Measurements from ENCODE around the gene ARHGAP23.

The ARHGAP23 gene

GRCh38 chr17:38550661-38551060, 122.4 kb downstream of the ARHGAP23 start:
- H3K4me3 ChIP-seq (ENCODE audit: low read length) = no peak overlapping the region
- H3K9ac ChIP-seq (ENCODE audit: low read length) = no peak overlapping the region
- H3K27ac ChIP-seq (ENCODE audit: low read depth, low read length) = no peak overlapping the region
- H3K27me3 ChIP-seq (ENCODE audit: control insufficient read depth, insufficient read depth, low read length) = no peaks in the 10 kb centered on the region
- H3K4me1 ChIP-seq (ENCODE audit: control insufficient read depth, insufficient read depth, low read length) = no peaks in the 10 kb centered on the region
- H3K36me3 ChIP-seq (ENCODE audit: control insufficient read depth, insufficient read depth, low read length) = no peaks in the 10 kb centered on the region

- H3K36me3 ChIP-seq (ENCODE audit: control insufficient read depth, insufficient read depth, low read length) = no peaks in the 10 kb centered on the region
- no peaks in the 10 kb centered on the region for H3K4me1 ChIP-seq (ENCODE audit: control insufficient read depth, insufficient read depth, low read length)
- no peak overlapping the region for H3K4me3 ChIP-seq (ENCODE audit: low read length)
- no peak overlapping the region for H3K27ac ChIP-seq (ENCODE audit: low read depth, low read length)
- no peaks in the 10 kb centered on the region for H3K27me3 ChIP-seq (ENCODE audit: control insufficient read depth, insufficient read depth, low read length)
- H3K9ac ChIP-seq (ENCODE audit: low read length) = no peak overlapping the region
Observed at GRCh38 chr17:38551121-38551520, 122.9 kb downstream of the ARHGAP23 start.

GRCh38 chr17:38552343-38552742, 124.1 kb downstream of the ARHGAP23 start:
- Histone ChIP-seq H3K36me3 (ENCODE audit: control insufficient read depth, insufficient read depth, low read length) (no peaks in the 10 kb centered on the region), H3K27me3 (ENCODE audit: control insufficient read depth, insufficient read depth, low read length) (no peaks in the 10 kb centered on the region), H3K4me1 (ENCODE audit: control insufficient read depth, insufficient read depth, low read length) (peaks cover 2% of the 10 kb centered on the region), H3K27ac (ENCODE audit: low read depth, low read length) (no peak overlapping the region), H3K9ac (ENCODE audit: low read length) (no peak overlapping the region), H3K4me3 (ENCODE audit: low read length) (no peak overlapping the region)

- no peak overlapping the region for H3K9ac ChIP-seq (ENCODE audit: low read length)
- no peak overlapping the region for H3K27ac ChIP-seq (ENCODE audit: low read depth, low read length)
- no peaks in the 10 kb centered on the region for H3K36me3 ChIP-seq (ENCODE audit: control insufficient read depth, insufficient read depth, low read length)
- no peak overlapping the region for H3K4me3 ChIP-seq (ENCODE audit: low read length)
- peaks cover 3% of the 10 kb centered on the region for H3K27me3 ChIP-seq (ENCODE audit: control insufficient read depth, insufficient read depth, low read length)
- peaks cover 8% of the 10 kb centered on the region for H3K4me1 ChIP-seq (ENCODE audit: control insufficient read depth, insufficient read depth, low read length)
Observed at GRCh38 chr17:38554430-38555350, 126.4 kb downstream of the ARHGAP23 start.

GRCh38 chr17:38556239-38556638, 128.0 kb downstream of the ARHGAP23 start:
- Histone ChIP-seq H3K36me3 (ENCODE audit: control insufficient read depth, insufficient read depth, low read length) (no peaks in the 10 kb centered on the region), H3K4me3 (ENCODE audit: low read length) (no peak overlapping the region), H3K9ac (ENCODE audit: low read length) (no peak overlapping the region), H3K27me3 (ENCODE audit: control insufficient read depth, insufficient read depth, low read length) (peaks cover 7% of the 10 kb centered on the region), H3K27ac (ENCODE audit: low read depth, low read length) (no peak overlapping the region), H3K4me1 (ENCODE audit: control insufficient read depth, insufficient read depth, low read length) (peaks cover 8% of the 10 kb centered on the region)

- H3K27ac ChIP-seq (ENCODE audit: low read depth, low read length) = no peak overlapping the region
Observed at GRCh38 chr17:38557396-38557795, 129.1 kb downstream of the ARHGAP23 start.

GRCh38 chr17:38557836-38558727, 129.8 kb downstream of the ARHGAP23 start:
- peak overlapping the region; percentile 17 for H3K9ac ChIP-seq (ENCODE audit: low read length)
- peaks cover 13% of the 10 kb centered on the region for H3K27me3 ChIP-seq (ENCODE audit: control insufficient read depth, insufficient read depth, low read length)
- H3K27ac ChIP-seq (ENCODE audit: low read depth, low read length) = no peak overlapping the region
- peak overlapping the region; percentile 70 for H3K4me3 ChIP-seq (ENCODE audit: low read length)
- H3K36me3 ChIP-seq (ENCODE audit: control insufficient read depth, insufficient read depth, low read length) = no peaks in the 10 kb centered on the region
- H3K4me1 ChIP-seq (ENCODE audit: control insufficient read depth, insufficient read depth, low read length) = peaks cover 8% of the 10 kb centered on the region

More at GRCh38 chr17:38557396-38557795, 129.1 kb downstream of the ARHGAP23 start:
- peaks cover 8% of the 10 kb centered on the region for H3K4me1 ChIP-seq (ENCODE audit: control insufficient read depth, insufficient read depth, low read length)
- no peak overlapping the region for H3K9ac ChIP-seq (ENCODE audit: low read length)
- H3K36me3 ChIP-seq (ENCODE audit: control insufficient read depth, insufficient read depth, low read length) = no peaks in the 10 kb centered on the region
- peak overlapping the region; percentile 70 for H3K4me3 ChIP-seq (ENCODE audit: low read length)
- H3K27me3 ChIP-seq (ENCODE audit: control insufficient read depth, insufficient read depth, low read length) = peaks cover 8% of the 10 kb centered on the region

- Histone ChIP-seq H3K4me1 (ENCODE audit: control insufficient read depth, insufficient read depth, low read length) (peaks cover 8% of the 10 kb centered on the region), H3K27me3 (ENCODE audit: control insufficient read depth, insufficient read depth, low read length) (peaks cover 13% of the 10 kb centered on the region), H3K9ac (ENCODE audit: low read length) (no peak overlapping the region), H3K4me3 (ENCODE audit: low read length) (peak overlapping the region; percentile 70), H3K27ac (ENCODE audit: low read depth, low read length) (no peak overlapping the region), H3K36me3 (ENCODE audit: control insufficient read depth, insufficient read depth, low read length) (no peaks in the 10 kb centered on the region)
Observed at GRCh38 chr17:38558728-38559050, 130.4 kb downstream of the ARHGAP23 start.

- no peak overlapping the region for H3K27ac ChIP-seq (ENCODE audit: low read depth, low read length)
- no peaks in the 10 kb centered on the region for H3K36me3 ChIP-seq (ENCODE audit: control insufficient read depth, insufficient read depth, low read length)
- H3K9ac ChIP-seq (ENCODE audit: low read length) = no peak overlapping the region
- peaks cover 8% of the 10 kb centered on the region for H3K4me1 ChIP-seq (ENCODE audit: control insufficient read depth, insufficient read depth, low read length)
- peaks cover 13% of the 10 kb centered on the region for H3K27me3 ChIP-seq (ENCODE audit: control insufficient read depth, insufficient read depth, low read length)
- H3K4me3 ChIP-seq (ENCODE audit: low read length) = peak overlapping the region; percentile 70
Observed at GRCh38 chr17:38559051-38559879, 131.0 kb downstream of the ARHGAP23 start.

GRCh38 chr17:38559880-38560230, 131.6 kb downstream of the ARHGAP23 start:
- Histone ChIP-seq H3K27ac (ENCODE audit: low read depth, low read length) (no peak overlapping the region), H3K4me1 (ENCODE audit: control insufficient read depth, insufficient read depth, low read length) (peaks cover 8% of the 10 kb centered on the region), H3K27me3 (ENCODE audit: control insufficient read depth, insufficient read depth, low read length) (peaks cover 15% of the 10 kb centered on the region), H3K9ac (ENCODE audit: low read length) (no peak overlapping the region), H3K4me3 (ENCODE audit: low read length) (no peak overlapping the region), H3K36me3 (ENCODE audit: control insufficient read depth, insufficient read depth, low read length) (no peaks in the 10 kb centered on the region)

GRCh38 chr17:38560503-38561318, 132.4 kb downstream of the ARHGAP23 start:
- Histone ChIP-seq H3K27me3 (ENCODE audit: control insufficient read depth, insufficient read depth, low read length) (peaks cover 16% of the 10 kb centered on the region), H3K9ac (ENCODE audit: low read length) (no peak overlapping the region), H3K36me3 (ENCODE audit: control insufficient read depth, insufficient read depth, low read length) (no peaks in the 10 kb centered on the region), H3K4me1 (ENCODE audit: control insufficient read depth, insufficient read depth, low read length) (peaks cover 8% of the 10 kb centered on the region), H3K27ac (ENCODE audit: low read depth, low read length) (no peak overlapping the region), H3K4me3 (ENCODE audit: low read length) (no peak overlapping the region)
